ENCODE data around the gene MPC2.
"Not testable (repeated sequence)": the region's sequence is repeated elsewhere in the genome, so short reads cannot be mapped to it uniquely, and the experiment has no call there.

MPC2 gene

DNA sequence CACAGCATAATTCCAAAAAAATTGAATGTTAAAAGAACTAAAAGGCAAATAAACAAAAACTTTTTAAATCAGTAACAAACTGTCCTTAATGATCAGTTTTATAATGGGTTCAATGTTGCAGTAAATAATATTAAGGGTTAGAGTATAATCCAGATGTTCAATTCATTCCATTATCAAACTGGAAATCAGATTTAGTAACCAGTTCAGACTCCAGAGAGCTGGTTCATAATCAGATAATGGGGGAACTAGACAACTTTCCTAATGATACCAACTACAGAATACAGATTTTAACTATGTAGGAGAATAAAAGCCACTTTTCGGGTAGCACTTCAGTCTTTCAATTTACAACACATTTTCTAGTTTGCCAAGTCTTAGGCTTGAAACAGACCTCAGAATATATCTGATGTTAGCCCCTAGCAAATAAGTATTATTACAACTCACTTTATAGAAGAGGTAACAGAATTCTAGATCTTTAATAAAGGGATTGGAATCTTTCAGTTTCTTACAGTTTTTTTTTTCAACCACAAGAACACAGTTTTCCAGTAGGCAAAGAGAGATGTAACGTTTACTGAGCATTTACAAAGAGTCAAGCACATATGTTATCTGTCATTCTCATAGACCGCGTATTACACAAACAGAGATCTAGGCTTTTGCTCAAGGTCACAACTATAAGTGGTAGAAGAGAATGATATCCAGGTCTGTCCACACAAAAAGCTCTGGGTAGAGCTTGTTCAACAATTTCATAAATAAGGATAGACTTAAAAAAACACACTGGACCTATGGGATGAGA, 2.3 kb downstream of the MPC2 start:
- DNase-seq = no peak

DNA sequence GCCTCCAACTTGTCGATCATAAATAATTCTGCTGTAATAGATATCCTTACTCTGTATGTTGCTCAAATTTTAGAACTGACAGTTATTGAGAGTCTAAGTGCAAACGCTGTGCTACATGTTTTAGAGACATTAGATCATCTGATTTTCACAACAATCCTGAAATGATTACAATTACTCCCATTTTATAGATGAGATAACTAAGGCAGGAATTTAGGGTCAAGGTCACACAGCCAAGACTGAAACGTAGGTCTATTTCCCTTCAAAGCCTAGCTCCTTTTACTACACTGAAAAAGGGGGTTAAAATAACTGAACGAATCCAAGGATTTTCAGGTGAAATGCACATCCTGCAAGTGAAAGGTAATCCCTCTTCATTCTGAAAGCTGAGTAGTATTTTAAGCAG, 3.1 kb downstream of the MPC2 start:
- DNase-seq = no peak

GRCh38 chr1:167929725-167930124, 7.1 kb downstream of the MPC2 start:
- no peak for DNase-seq

GRCh38 chr1:167928919-167929318, 8.0 kb downstream of the MPC2 start:
- DNase-seq = not testable (repeated sequence)

DNA sequence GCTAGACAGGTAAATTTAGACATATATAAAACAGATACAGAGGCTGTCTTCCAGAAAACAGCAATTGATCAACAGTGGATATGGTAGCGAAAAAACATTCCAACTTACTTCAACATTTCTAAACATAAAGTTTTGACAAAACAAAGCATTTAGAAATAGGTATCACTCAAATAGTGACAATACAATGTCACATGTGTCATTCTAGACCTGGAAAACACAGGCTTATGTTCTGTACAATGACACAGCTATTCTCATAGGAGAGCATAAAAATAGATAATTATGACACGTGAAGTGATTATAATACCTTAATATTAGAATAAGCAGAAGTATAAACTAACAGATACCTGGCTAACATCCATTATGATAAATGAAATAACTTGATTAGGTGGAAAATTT, 8.4 kb downstream of the MPC2 start:
- DNase-seq = no peak

GRCh38 chr1:167927046-167927754, 9.7 kb downstream of the MPC2 start:
- DNase-seq = no peak

- no peak for DNase-seq
These were observed 10.3 kb downstream of the MPC2 start for GRCh38 chr1:167926486-167926997.

GRCh38 chr1:167924543-167925231, 12.2 kb downstream of the MPC2 start:
- no peak for DNase-seq

DNA sequence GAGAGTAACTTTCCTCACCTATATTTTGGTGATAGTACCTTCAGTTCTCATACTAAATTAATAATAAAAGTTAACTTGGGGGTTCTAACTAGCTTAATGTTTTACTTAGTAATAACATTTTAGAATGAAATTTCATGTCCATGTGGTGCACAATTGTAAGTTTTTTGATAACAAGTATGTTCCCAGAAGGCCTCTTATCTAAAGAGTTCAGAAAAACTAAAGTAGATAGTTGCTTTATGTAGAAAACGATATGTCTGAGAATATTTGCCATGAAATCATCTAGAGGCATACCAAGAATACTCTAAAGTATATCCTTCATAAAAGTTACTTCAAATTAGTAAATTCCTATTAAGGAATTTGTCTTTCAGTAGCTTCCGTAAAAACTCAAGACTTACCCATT, 12.8 kb downstream of the MPC2 start:
- no peak for DNase-seq

DNA sequence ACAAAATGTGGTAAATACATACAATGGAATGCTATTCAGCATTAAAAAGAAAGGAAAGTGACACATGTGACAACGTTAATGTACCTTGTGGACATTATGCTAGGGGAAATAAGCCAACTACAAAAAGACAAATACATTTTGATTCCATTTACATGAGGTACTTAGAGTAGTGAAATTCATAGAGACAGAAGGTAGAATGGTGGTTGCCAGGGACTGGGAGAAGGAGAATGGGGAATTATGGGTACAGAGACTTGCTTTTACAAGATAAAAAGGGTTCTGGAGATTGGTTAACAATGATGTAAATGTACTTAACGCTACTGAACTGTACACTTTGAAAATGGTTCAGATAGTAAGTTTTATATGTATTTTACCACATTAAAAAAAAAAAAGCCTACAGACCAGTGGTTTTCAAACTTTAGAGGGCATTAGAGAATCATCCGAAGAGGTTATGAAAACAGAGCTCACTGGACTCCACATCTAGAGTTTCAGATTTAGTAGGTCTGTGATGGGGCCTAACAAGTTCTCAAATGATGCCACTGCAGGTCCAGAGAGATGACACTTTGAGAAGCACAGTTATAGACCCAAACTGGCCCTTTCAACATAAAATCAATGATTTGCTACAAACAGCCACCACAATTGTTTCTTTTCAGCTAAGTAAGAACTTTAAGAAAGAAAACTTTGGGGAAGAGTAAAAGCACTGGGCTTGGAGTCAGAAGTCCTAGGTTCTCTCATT, 13.4 kb downstream of the MPC2 start:
- no peak for DNase-seq

DNA sequence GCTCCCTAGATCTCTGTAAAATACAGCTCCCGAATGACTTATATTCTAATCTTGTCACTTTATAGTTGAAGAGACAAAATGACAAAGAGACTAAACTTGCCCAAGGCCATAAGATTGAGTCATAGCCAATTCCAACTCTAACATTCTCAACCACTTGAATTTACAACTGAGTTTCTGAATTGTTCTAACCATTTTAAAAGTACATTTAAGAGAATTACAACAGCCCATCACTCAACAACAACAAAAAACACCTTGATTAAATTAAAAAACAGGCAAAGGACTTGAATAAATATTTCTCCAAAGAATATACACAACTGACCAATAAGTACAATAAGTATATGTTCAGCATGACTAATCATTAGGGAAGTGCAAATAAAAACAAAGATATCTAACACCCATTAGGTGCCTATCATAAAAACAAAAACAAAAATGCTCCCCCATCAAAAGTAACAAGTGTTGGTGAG, 14.2 kb downstream of the MPC2 start:
- no peak for DNase-seq

DNA sequence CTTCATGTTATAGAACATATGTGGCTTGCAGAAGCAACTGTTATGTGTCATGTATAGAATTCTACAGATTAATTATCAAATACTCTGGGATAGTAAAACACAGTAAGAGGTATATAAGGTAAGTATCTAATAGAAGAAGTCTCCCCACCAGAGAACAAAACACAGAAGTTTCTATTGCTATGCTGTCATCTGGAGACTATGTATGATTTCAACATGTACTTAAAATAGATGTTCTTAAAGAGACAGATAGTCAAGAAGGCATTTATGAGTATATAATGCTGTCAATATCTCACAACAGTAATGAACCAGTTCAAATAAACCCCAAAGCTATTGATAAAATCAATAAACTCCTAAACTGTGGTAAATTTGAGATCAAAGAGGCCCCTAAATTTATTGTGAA, 14.8 kb downstream of the MPC2 start:
- no peak for DNase-seq

DNA sequence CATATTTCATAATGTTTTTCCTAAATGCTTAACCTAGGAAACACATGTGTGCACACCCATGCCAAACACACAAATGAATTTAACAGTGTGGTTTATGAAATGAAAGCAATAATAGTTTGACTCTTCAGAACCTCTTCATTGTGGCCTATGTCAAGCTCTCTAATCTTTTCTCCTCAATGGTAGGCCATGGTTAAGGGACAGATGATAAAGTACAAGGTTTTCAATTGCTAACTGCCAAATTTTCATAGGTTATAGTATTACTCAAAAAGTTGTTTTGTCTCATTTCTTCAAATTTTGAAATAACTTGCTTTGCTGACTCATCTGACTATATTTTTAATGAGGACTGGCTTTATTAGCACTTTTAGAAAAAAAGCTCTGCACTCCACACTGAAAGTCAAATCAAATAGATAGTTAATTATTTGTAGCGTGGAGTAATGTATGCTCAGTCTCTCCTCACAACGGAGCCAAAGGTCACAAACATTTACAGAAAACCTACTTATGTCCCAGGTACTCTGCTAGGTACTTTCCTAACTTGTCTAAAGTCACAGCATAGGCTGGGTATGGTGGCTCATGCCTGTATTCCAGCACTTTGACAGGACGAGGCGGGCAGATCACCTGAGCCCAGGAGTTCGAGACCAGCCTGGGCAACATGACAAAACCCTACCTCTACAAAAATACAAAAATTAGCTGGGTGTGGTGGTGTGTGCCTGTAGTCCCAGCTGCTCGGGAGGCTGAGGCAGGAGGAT, 19.9 kb downstream of the MPC2 start:
- no peak for DNase-seq

DNA sequence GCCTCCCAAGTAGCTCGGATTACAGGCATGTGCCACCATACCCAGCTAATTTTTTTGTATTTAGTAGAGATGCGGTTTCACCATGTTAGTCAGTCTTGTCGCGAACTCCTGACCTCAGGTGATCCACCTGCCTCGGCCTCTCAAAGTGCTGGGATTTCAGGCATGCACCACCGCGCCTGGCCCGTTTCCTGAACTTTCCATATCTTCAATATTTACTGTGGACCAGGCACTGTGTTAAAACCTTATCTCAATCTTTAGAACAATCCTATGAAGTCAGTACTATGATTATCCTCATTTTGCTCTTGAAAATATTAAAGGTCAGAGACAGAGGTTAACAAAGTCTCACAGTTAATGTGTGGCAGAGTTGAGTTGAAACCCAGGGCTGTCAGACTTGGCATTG, 21.3 kb downstream of the MPC2 start:
- DNase-seq = no peak

DNA sequence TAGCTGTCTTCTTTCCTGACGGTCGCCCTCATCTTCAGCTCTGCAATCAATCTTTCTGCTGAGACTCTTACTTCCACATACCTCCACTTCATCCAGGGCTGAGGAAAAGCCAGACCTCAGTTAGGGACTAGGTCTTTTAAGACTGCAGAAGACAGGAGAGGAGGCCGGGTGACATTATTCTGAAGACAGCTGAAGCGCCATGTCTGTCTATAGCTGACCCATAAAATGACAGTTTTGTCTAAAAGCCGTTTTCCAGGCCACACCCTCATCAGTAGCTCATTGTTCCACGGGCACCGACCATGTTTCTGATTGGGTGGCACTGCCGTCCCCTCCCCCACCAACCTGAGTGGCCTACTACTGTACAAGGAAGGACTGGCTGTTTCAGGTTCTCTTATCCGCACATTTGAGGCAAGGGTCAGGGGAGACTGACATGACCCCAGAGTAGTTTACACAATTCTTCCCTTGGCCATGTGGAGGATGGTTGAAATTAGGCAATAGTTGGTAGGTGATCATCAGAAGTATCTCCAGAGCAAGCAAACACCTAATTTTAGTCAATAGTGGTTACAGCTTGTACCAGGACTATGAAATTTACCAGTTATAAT, 22.9 kb downstream of the MPC2 start, which contains the start of gene ADCY10:
Gene ADCY10 (minus strand): TSS at position 240 of the 602 bp plus-strand sequence. CDS start 8,994 bp downstream, outside the sequence.
- DNase-seq = no peak

GRCh38 chr1:167912294-167912693, 24.6 kb downstream of the MPC2 start:
- DNase-seq = no peak

DNA sequence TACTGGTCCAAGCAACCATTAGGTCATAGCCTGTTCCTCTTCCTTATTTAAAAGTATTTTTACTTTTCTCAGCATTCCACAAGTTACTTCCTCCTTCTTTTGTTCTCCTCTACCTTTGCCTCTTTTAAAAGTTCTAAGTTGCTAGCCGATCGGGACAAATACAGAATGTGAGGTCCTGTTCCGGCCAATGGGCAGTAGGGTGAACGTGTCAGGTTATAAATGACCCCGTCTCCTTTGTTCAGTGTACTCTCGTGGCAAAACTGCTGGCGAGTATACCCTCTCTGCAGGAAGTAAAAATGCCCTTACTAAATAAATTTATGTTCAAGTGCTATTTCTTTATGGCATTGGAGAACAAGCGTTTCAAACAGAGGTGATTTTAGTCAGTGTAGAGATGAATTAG, 25.5 kb downstream of the MPC2 start:
- no peak for DNase-seq

GRCh38 chr1:167910530-167910929, 26.3 kb downstream of the MPC2 start:
- no peak for DNase-seq

DNA sequence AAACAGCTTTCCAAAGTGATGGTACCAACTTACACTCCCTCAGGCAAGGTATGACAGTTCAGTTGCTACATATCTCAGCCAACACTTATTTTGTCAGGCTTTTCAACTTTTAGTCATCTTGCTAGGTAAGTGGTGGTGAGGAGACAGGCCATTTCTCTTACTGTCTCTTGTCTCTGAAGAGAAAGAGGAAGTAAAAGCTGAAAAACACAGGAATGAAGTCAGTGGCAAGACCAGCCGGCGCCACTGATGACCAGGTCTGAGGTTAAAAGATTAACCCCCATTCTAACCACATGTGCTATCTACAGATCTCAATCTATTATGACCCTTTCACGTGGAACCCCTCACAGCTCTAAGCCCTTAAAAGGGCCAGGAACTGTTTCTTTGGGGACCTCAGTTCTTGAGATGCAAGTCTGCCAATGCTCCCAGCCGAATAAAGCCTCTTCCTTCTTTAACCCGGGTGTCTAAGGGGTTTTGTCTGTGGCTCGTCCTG, 27.1 kb downstream of the MPC2 start:
- DNase-seq = no peak

GRCh38 chr1:167905671-167906070, 31.2 kb downstream of the MPC2 start:
- no peak for DNase-seq

DNA sequence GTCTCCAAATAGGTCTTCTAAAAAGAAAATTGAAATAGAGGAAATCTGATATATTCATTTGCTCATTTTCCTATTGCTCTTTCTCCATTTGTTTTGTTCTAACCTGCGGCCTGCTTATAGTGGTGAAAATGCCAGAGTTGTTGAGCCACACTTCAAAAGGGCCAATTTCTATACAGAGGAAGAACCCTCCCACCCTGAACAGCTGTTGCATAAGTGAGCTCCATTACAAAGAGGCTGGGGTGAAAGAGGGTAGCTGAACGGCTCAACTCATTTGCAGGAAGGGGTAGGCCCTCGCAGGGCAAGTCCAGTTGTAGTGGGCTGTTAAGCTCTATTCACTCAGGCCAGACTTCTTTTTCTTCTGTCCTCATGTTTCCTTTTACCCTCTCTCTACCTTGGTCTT, 31.7 kb downstream of the MPC2 start:
- no peak for DNase-seq

Measured in activated naive CD4-positive, alpha-beta T cell (primary cell).